ENCODE data around the gene ALS2CL.

The ALS2CL gene

DNA sequence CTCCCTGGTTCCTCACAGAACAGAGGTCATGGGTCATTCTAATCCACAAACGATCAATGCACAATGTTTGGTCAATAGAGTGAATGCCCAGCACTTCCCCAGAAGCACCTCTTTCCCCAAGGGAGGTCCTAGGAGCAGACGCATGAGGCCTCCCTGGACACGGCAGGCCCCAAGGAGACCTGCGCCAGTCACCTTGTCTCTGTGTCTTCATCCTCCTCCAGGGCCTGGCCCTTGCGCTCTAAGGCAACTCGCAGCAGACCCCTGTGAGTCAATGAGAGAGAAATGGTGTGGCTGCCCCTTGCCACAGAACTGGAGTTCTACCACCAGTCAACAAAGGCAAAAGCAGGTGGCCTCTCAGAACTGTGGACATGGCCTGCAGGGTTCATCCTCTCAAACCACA lies 18.1 kb downstream of the ALS2CL start:
- no peak for DNase-seq

DNA sequence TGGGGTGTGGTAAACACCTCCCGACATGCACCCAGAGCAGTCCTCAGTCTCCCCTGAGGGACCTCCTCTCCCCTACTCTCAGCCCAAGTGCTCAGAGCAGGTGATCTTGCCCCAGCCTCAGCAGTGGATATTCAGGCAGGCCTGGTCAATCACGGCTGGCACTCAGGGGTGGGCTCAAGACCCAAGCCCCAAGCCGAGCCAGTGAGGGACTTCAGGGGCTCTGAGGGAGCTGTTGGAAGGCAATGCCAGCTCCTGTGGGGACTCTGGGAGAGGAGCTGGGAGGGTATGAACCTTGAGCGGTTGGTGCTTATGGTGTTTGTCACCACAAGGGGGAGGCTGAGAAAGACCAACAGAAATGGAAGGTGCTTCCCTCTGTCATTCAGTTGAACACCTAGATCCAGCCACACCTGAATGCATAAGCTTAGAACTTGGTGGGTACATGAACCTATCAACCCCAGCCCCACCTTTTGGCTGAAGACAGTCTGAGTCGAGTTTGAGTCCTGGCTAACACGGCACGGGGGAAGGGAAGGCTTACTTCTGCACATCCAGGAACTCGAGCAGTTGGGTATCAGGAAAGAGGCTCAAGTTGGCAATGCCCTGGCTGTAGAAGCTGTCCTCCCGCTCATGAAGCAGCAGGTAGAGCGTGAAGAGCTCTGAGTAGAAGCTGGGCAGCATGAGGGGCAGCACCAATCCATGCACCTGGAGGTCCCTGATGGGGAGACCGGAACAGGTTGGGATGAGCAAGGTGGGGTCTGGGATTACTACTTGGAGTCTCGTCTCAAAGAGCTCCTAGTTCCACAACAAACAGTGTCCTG lies 19.2 kb downstream of the ALS2CL start:
- DNase-seq: no peak

DNA sequence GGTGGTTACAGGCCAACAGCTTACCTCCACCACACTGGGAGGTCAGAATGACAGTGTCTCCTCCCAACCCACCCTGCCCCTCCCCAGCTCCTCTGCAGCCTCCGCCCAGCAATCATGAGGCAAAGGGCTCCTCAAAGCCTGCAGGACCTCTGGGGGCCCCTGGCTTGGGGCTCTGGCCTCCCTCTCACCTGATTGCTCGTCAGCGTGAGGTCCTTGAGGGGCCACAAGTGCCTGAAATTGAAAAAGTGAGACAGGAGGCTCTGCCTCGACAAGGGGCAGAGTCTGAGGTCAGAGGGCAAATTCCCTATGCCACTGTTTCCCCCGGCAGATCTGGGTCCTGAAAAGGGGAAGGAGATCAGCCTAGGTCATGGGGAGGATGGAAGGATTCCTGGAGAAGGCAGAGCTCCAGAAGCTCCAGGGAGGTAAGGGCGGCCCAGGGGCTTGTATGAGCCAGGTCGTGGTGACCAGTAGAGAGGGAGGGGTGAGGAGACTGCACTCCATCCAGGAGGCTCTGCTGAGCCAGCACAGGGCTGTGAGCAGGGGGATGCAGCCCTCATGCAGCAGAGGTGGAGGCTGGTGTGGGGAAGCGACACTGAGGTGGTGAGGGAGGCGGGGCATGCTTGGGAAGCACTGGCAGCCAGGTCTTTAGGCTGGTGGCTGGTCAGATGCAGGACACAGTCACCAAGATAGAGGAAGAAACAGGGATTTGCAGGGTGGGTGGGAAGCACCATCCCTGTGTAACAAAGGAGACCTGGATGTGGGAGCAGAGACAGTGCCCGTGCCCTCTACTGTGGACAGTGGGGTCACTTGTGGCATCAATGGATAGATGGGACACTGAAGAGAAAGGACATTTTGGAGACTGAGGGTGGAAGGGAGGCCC lies 20.1 kb downstream of the ALS2CL start:
- DNase-seq: no peak

- no peak for DNase-seq
These were observed 21.2 kb downstream of the ALS2CL start for GRCh38 chr3:46672349-46672695.

DNA sequence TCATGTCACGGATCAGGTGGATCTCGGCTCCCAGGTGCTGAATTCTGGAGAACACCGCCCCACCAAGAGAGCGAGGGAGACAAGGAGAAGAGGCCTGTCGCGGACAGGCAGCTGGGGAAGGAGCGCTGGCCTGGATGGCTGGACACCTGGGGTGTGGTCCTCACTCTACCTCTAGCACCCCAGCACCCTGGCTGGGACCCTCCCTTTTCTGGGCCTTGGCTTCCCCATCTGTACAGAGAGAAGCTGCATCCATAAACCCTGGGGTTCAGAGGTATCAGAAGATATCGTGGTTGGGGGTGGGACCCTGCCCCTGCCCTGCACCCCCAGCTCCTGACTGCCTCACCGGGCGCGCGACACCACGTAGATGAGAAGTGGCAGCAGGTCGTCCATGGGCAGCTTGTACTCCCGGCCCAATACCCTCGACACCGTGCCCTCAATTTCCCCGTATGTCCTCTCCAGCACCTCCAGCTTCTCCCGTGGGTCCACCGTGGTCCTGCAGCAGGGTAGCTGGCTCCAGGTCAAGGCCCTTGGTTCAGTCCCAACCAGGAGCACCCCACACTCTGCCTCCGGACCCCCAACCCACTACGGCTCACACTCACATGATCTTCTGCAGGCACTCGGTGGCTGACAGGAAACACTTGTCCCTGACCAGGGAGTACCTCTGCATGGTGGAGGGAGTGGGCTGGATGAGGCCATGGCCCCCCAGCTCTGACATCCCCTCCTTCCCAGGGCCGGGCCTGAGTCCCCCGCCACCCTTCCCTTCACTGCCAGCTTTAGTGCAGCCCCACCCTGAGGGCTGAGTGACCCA lies 21.7 kb downstream of the ALS2CL start:
- DNase-seq: no peak

DNA sequence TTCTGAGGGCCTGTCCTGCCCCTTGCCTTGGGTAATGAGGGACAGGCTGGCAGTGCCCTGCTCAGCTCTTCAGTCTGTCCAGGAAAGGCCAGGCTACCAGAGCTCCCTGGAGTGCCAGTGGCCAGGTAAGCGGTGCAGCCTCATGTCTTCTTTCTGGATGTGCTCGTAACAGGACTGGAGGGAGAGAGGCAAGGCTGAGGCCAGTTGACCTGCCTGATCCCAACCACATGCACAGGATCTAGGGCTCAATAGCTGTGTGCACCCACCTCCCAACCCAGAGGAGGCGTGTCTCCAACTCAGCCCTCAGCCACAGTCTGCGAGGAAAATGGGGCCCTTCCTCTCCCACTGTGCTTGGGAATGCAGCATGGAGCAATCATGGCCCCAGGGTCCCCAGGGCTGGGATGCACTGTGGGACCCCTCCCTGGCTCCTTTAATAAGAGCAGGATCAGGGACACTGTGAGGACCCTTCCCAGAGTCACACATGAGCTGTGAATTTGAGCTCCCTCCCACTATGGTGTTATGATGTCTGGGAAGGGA lies 22.5 kb downstream of the ALS2CL start:
- no peak for DNase-seq

DNA sequence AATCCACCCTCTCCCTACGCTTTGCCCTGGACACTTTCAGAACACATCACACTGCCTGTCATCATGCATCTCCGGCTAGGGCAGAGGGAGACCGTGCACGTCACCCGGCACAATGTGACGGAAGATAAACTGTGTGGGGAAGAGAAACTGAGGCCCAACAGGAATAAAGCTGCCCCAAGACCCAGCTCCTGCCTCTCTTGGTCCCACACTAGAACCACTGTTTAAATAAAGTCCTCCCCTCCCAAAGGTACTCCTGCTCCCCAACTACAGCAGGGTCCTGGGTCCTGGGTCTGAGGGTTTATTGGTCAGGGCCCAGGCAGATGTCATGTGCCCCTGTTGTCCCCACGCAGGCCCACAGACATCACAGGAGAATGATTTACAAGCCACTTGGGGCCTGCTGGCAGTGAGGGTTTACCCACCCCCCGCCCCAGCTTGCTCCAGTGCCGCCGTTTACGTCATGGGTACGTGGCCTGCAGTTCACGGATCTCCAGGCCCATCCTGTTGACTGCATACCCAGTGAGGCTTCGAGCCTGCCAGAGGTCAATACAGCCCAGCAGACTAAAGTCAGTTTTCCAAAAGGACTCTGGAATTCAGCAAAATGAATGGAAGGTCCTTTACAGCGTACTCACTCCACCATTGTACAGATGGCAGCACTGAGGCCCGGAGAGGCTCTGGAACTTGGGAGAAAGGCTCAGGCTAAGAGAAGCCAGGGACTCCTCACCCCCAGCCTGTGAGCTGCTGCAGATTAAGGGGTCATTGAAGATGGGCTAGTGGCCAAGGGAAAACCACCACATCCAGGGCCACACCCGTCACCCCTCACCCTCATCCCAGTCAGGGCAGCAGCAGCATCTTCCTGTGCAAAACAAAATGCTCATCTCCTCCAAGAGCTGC lies 23.2 kb downstream of the ALS2CL start:
- no peak for DNase-seq

DNA sequence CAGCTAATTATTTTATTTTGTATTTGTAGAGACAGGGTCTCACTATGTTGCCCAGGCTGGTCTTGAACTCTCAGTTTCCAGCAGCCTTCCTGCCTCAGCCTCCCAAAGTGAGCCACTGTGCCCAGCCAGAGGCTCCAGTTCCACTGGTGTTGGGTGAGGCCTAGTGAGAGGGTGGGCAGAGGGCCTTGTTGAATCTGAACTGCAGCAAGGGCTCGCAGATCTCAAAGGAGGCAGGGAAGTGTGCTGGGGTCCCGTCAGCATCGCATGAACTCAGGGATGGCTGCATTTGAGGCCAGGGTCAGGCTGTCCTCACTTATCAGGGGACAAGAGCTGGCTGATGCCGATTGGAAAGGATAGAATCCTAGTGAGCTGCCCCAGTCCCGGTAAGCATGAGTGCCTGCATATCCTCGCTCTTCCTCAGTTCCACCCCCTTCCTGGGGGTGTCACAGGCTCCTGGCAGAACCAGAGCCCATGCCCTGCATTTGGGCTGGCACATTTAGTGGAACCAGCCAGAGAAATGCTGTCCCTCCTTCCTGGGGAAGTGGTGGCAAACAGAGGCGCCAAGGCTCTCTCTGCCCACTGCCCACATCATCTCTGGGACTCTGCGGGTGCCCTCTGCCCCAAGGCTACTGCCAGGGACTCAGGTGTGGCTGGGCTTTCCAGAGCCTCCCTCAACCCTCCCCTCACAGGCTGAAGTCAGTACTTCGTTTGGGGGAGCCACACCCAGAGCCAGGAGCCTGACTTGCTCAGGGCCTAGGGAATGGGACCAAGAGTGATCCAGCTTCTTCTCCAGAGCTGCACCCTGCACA lies 24.1 kb downstream of the ALS2CL start:
- DNase-seq: no peak

DNA sequence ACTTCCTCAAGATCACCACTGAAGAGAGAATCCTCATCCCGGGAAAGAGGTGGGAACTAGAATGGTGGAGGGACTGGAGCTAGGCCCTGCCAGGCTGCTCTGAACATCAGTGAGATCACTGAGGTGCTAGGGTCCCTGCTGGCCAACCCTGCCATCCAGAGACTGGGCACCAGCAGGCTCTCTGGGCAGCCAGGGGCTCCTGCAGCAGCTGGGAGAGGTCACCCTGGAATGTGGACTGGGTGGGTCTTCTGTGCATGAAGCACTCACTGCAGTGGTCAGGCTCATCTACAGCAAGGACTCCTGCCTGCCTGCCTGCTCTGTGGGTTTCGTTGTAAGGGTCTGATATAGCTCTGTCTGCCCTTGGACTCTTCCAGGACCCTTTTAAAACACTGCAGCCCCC lies 24.9 kb downstream of the ALS2CL start:
- no peak for DNase-seq

DNA sequence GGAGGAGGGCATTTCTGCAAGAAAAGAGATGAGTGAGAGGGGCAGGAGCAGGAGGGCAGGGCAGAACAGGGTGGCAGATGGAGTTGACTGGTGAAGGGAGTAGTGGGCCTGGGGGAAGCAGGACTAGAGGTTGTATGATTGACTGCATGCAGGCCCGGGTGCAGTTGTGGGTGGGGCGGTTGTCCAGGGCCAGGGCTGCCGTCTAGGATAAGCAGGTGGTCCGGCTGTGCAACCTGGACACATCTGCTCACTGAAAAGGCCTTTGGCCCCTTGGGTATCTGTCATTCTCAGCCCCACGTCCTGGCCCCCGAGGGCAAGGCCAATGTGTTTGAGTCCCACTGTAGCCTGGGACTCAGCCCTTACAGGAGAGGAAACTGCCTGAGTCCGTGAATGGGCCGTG lies 25.4 kb downstream of the ALS2CL start:
- no peak for DNase-seq

- no peak for DNase-seq
These were observed 25.8 kb downstream of the ALS2CL start for GRCh38 chr3:46667657-46668056.

DNA sequence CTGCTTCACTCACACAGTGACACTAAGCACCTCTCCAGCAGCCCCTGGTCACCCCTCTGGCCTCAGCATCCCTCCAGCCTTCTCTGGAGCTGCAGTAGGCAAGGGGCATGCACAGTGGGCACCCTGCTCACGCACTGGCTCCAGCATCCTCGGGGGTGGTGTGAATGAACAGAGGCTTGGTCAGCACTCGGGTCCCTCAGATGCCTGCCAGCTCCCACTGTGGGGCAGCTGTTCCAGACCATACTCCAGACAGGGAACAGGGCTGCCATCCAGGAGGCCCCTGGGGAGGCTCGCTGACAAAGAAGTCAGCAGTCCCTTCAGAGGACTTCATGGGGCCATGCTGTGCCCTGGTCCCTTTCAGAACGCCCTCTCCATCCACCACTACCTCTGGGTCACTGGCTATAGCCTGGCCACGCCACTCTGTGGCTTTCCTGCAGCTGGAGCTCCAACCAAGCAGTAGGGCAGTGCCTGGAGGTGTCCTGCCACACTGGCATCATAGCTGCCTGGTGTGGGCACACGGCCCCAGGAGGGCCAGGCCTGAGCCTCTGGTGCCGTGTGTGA lies 26.3 kb downstream of the ALS2CL start:
- no peak for DNase-seq

- DNase-seq: peak; percentile 29
These were observed 27.0 kb downstream of the ALS2CL start for GRCh38 chr3:46666453-46666845.

- DNase-seq: peak; percentile 33
These were observed 27.6 kb downstream of the ALS2CL start for GRCh38 chr3:46665763-46666452.

GRCh38 chr3:46664971-46665762 lies 28.3 kb downstream of the ALS2CL start:
- no peak for DNase-seq

GRCh38 chr3:46664188-46664970 lies 29.1 kb downstream of the ALS2CL start:
- DNase-seq: no peak

- DNase-seq: peak; percentile 88
These were observed 29.8 kb downstream of the ALS2CL start for GRCh38 chr3:46663591-46664135.
